WTC11 (cell line): ENCODE measurements around the gene PTPN2. TPM values are rescaled to one million over a fixed set of nuclear protein-coding genes. Genes with fewer than 3 reads are reported as not detected.

Experiments
- ATAC-seq: fragments of 200-7000 bp; cut with Tn5 transposase; 2 replicates; pipeline ENCODE4 v1.10.0; 2021; ENCODE audit warnings: mild to moderate bottlenecking, moderate library complexity
- CTCF ChIA-PET: fragments of 300-600 bp; sonication (Branson Sonifier 250); formaldehyde crosslinking; loops from one replicate; lab custom pipeline; 2021; ENCODE audit warnings: antibody characterized with exemption; lab: Charles Lee
- POLR2A ChIA-PET: fragments of 350-600 bp; sonication (Branson Sonifier 250); formaldehyde crosslinking; loops from one replicate; lab custom pipeline; 2021; ENCODE audit warnings: antibody characterized with exemption; lab: Charles Lee
- DNase-seq: peaks from one replicate; pipeline ENCODE4 v3.0.0; 2021; ENCODE audit warnings: low spot score
- H3K27ac Mint-ChIP-seq: 2 replicates; pipeline ENCODE4 v1.8.0; 2021; ENCODE audit warnings: mixed read lengths
- H3K27me3 Mint-ChIP-seq: 2 replicates; pipeline ENCODE4 v1.8.0; 2021; ENCODE audit warnings: low read depth, mild to moderate bottlenecking, moderate library complexity, mixed read lengths
- H3K36me3 Mint-ChIP-seq: 2 replicates; pipeline ENCODE4 v1.8.0; 2021; ENCODE audit warnings: mixed read lengths
- H3K4me1 Mint-ChIP-seq: 2 replicates; pipeline ENCODE4 v1.8.0; 2022; ENCODE audit warnings: mixed read lengths
- H3K4me3 Mint-ChIP-seq: 2 replicates; pipeline ENCODE4 v1.8.0; 2021; ENCODE audit warnings: mild to moderate bottlenecking, moderate library complexity, mixed read lengths
- H3K9me3 Mint-ChIP-seq: 2 replicates; pipeline ENCODE4 v1.8.0; 2021; ENCODE audit warnings: mixed read lengths
- ATF2 ChIP-seq: sonication (generic); formaldehyde crosslinking; IDR thresholded peaks from 2 replicates; pipeline ENCODE4 v1.8.1; 2022; ENCODE audit warnings: low read depth, missing genetic modification reagents, borderline replicate concordance
- ETV6 ChIP-seq: sonication (generic); formaldehyde crosslinking; IDR thresholded peaks from 2 replicates; pipeline ENCODE4 v1.8.1; 2022; ENCODE audit warnings: mild to moderate bottlenecking, missing genetic modification reagents
- GABPB1 ChIP-seq: sonication (generic); formaldehyde crosslinking; IDR thresholded peaks from 2 replicates; pipeline ENCODE4 v1.8.1; 2023; ENCODE audit warnings: mild to moderate bottlenecking, missing genetic modification reagents
- IRF2 ChIP-seq: sonication (generic); formaldehyde crosslinking; IDR thresholded peaks from 2 replicates; pipeline ENCODE4 v1.8.0; 2022; ENCODE audit warnings: low read depth, missing genetic modification reagents, borderline replicate concordance
- JAZF1 ChIP-seq: fragments of 250-450 bp; sonication (Bioruptor Pico); IDR thresholded peaks from 2 replicates; pipeline ENCODE4 v1.9.0; 2021; ENCODE audit warnings: moderate library complexity, mild to moderate bottlenecking, inconsistent platforms
- MXD4 ChIP-seq: fragments of 250-450 bp; sonication (Bioruptor Pico); IDR thresholded peaks from 2 replicates; pipeline ENCODE4 v1.8.0; 2021; ENCODE audit warnings: mild to moderate bottlenecking, moderate library complexity, borderline replicate concordance
- NR3C1 ChIP-seq: sonication (generic); formaldehyde crosslinking; conservative IDR thresholded peaks from 2 replicates; pipeline ENCODE4 v1.8.1; 2023; ENCODE audit warnings: low read depth, mild to moderate bottlenecking, missing genetic modification reagents
- PREB ChIP-seq: sonication (generic); formaldehyde crosslinking; IDR thresholded peaks from 2 replicates; pipeline ENCODE4 v1.8.1; 2022; ENCODE audit warnings: mild to moderate bottlenecking, missing genetic modification reagents, moderate library complexity, borderline replicate concordance
- RORB ChIP-seq: fragments of 250-450 bp; sonication (Bioruptor Pico); IDR thresholded peaks from 2 replicates; pipeline ENCODE4 v1.9.0; 2021; ENCODE audit warnings: mild to moderate bottlenecking
- SMAD3 ChIP-seq: sonication (generic); formaldehyde crosslinking; IDR thresholded peaks from 2 replicates; pipeline ENCODE4 v1.8.0; 2022; ENCODE audit warnings: missing genetic modification reagents, mild to moderate bottlenecking, borderline replicate concordance
- SP1 ChIP-seq: sonication (generic); formaldehyde crosslinking; conservative IDR thresholded peaks from 2 replicates; pipeline ENCODE4 v1.8.1; 2022; ENCODE audit warnings: missing genetic modification reagents
- ZMAT4 ChIP-seq: fragments of 250-450 bp; sonication (Bioruptor Pico); IDR thresholded peaks from 2 replicates; pipeline ENCODE4 v1.9.0; 2021; ENCODE audit warnings: mild to moderate bottlenecking
- ZNF138 ChIP-seq: sonication (generic); formaldehyde crosslinking; conservative IDR thresholded peaks from 2 replicates; pipeline ENCODE4 v1.8.1; 2022; ENCODE audit warnings: mild to moderate bottlenecking, moderate library complexity, missing genetic modification reagents
- ZNF219 ChIP-seq: sonication (generic); formaldehyde crosslinking; IDR thresholded peaks from 2 replicates; pipeline ENCODE4 v1.8.0; 2023; ENCODE audit warnings: missing genetic modification reagents, mild to moderate bottlenecking, borderline replicate concordance
- ZNF317 ChIP-seq: sonication (generic); formaldehyde crosslinking; IDR thresholded peaks from 2 replicates; pipeline ENCODE4 v1.8.1; 2023; ENCODE audit warnings: low read depth, mild to moderate bottlenecking, moderate library complexity, missing genetic modification reagents, borderline replicate concordance
- ZNF396 ChIP-seq: fragments of 250-450 bp; sonication (Bioruptor Pico); IDR thresholded peaks from 2 replicates; pipeline ENCODE4 v1.8.0; 2021; ENCODE audit warnings: mild to moderate bottlenecking, moderate library complexity, borderline replicate concordance
- ZNF416 ChIP-seq: fragments of 250-450 bp; sonication (Bioruptor Pico); IDR thresholded peaks from 2 replicates; pipeline ENCODE4 v1.9.0; 2021; ENCODE audit warnings: mild to moderate bottlenecking, inconsistent platforms
- total RNA-seq: library from RNA; stranded (reverse); gene quantifications from 3 replicates; pipeline ENCODE4 v1.2.3, GENCODE V29; 2021
- TF ChIP-seq, protein P1 (sequence below): sonication (generic); formaldehyde crosslinking; IDR thresholded peaks from 2 replicates; pipeline ENCODE4 v1.8.0; 2023; ENCODE audit warnings: missing genetic modification reagents
- TF ChIP-seq, protein P2 (sequence below): sonication (generic); formaldehyde crosslinking; IDR thresholded peaks from 2 replicates; pipeline ENCODE4 v1.8.0; 2022; ENCODE audit warnings: mild to moderate bottlenecking, missing genetic modification reagents
- TF ChIP-seq, protein P3 (sequence below): sonication (generic); formaldehyde crosslinking; IDR thresholded peaks from 2 replicates; pipeline ENCODE4 v1.8.0; 2022; ENCODE audit warnings: missing genetic modification reagents
- TF ChIP-seq, protein P4 (sequence below): sonication (generic); formaldehyde crosslinking; IDR thresholded peaks from 2 replicates; pipeline ENCODE4 v1.8.0; 2022; ENCODE audit warnings: mild to moderate bottlenecking, missing genetic modification reagents

The PTPN2 gene
- total RNA-seq, 1 experiment from 2014 or later: 37.7 TPM

GRCh38 chr18:12883372-12883683 is 709 bp downstream of the PTPN2 start:
- DNase-seq (no peak), ATAC-seq (no peak)
- Mint-ChIP-seq H3K27me3 (peaks cover 2% of the 10 kb centered on the region; the same call in 1 of the 2 replicates), H3K27ac (peak overlapping the region; percentile 67; the same call in 1 of the 2 replicates), H3K36me3 (no peaks in the 10 kb centered on the region), H3K9me3 (peaks cover 7% of the 10 kb centered on the region; the same call in 1 of the 2 replicates), H3K4me3 (peak overlapping the region; percentile 80), H3K4me1 (peaks cover 64% of the 10 kb centered on the region)
- ChIA-PET CTCF (interaction anchor here (0.6 to 1.6 kb wide), 11 partner anchors 21 to 555 kb away, joined by 3 to 6 read pairs (median 4); partner anchors contain the start of gene AFG3L2), POLR2A (interaction anchor here (0.6 to 1.7 kb wide), 16 partner anchors 16 to 445 kb away, joined by 3 to 20 read pairs (median 4); partner anchors contain the start of genes CEP76 and SEH1L)
- TF ChIP-seq ZNF219 (CRISPR knock-in tag) (peak; percentile 9; the same call in 1 of the 2 replicates), PREB (no peak), ZNF396 (CRISPR knock-in tag) (no peak), ZNF317 (0 out of 2 replicates have a peak, but pooled peaks have one; percentile 26)

- peak overlapping the region; percentile 67 for H3K27ac Mint-ChIP-seq
- ATAC-seq: no peak
- no peaks in the 10 kb centered on the region for H3K36me3 Mint-ChIP-seq
- ChIA-PET POLR2A (interaction anchor here (0.6 to 1.7 kb wide), 18 partner anchors 10 to 446 kb away, joined by 3 to 20 read pairs (median 4); partner anchors contain the start of genes CEP76 and SEH1L), CTCF (interaction anchor here (0.6 to 3.6 kb wide), 11 partner anchors 8 to 555 kb away, joined by 3 to 10 read pairs (median 4); partner anchors contain the start of gene AFG3L2)
- peaks cover 7% of the 10 kb centered on the region; the same call in 1 of the 2 replicates for H3K9me3 Mint-ChIP-seq
- no peak for DNase-seq
- H3K4me1 Mint-ChIP-seq: peaks cover 64% of the 10 kb centered on the region
- TF ChIP-seq, protein P1, sequence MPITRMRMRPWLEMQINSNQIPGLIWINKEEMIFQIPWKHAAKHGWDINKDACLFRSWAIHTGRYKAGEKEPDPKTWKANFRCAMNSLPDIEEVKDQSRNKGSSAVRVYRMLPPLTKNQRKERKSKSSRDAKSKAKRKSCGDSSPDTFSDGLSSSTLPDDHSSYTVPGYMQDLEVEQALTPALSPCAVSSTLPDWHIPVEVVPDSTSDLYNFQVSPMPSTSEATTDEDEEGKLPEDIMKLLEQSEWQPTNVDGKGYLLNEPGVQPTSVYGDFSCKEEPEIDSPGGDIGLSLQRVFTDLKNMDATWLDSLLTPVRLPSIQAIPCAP: no peak
- TF ChIP-seq ZNF138 (CRISPR knock-in tag): no peak
- TF ChIP-seq, protein P2, sequence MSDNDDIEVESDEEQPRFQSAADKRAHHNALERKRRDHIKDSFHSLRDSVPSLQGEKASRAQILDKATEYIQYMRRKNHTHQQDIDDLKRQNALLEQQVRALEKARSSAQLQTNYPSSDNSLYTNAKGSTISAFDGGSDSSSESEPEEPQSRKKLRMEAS (CRISPR knock-in tag): no peak
- TF ChIP-seq ETV6 (CRISPR knock-in tag): no peak
- TF ChIP-seq ZMAT4: no peak
- TF ChIP-seq SMAD3 (CRISPR knock-in tag): no peak
- no peak for TF ChIP-seq MXD4
- no peak for TF ChIP-seq ZNF396 (CRISPR knock-in tag)
- TF ChIP-seq IRF2: no peak
- no peak for TF ChIP-seq RORB (CRISPR knock-in tag)
- TF ChIP-seq, protein P3, sequence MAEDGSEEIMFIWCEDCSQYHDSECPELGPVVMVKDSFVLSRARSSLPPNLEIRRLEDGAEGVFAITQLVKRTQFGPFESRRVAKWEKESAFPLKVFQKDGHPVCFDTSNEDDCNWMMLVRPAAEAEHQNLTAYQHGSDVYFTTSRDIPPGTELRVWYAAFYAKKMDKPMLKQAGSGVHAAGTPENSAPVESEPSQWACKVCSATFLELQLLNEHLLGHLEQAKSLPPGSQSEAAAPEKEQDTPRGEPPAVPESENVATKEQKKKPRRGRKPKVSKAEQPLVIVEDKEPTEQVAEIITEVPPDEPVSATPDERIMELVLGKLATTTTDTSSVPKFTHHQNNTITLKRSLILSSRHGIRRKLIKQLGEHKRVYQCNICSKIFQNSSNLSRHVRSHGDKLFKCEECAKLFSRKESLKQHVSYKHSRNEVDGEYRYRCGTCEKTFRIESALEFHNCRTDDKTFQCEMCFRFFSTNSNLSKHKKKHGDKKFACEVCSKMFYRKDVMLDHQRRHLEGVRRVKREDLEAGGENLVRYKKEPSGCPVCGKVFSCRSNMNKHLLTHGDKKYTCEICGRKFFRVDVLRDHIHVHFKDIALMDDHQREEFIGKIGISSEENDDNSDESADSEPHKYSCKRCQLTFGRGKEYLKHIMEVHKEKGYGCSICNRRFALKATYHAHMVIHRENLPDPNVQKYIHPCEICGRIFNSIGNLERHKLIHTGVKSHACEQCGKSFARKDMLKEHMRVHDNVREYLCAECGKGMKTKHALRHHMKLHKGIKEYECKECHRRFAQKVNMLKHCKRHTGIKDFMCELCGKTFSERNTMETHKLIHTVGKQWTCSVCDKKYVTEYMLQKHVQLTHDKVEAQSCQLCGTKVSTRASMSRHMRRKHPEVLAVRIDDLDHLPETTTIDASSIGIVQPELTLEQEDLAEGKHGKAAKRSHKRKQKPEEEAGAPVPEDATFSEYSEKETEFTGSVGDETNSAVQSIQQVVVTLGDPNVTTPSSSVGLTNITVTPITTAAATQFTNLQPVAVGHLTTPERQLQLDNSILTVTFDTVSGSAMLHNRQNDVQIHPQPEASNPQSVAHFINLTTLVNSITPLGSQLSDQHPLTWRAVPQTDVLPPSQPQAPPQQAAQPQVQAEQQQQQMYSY (CRISPR knock-in tag): no peak
- no peak for TF ChIP-seq SP1 (CRISPR knock-in tag)
- TF ChIP-seq ZNF416: no peak
- TF ChIP-seq ATF2 (CRISPR knock-in tag): no peak
- TF ChIP-seq JAZF1 (CRISPR knock-in tag): no peak
- TF ChIP-seq GABPB1 (CRISPR knock-in tag): no peak
- TF ChIP-seq NR3C1 (CRISPR knock-in tag): no peak
- TF ChIP-seq, protein P4, sequence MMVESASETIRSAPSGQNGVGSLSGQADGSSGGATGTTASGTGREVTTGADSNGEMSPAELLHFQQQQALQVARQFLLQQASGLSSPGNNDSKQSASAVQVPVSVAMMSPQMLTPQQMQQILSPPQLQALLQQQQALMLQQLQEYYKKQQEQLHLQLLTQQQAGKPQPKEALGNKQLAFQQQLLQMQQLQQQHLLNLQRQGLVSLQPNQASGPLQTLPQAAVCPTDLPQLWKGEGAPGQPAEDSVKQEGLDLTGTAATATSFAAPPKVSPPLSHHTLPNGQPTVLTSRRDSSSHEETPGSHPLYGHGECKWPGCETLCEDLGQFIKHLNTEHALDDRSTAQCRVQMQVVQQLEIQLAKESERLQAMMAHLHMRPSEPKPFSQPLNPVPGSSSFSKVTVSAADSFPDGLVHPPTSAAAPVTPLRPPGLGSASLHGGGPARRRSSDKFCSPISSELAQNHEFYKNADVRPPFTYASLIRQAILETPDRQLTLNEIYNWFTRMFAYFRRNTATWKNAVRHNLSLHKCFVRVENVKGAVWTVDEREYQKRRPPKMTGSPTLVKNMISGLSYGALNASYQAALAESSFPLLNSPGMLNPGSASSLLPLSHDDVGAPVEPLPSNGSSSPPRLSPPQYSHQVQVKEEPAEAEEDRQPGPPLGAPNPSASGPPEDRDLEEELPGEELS (CRISPR knock-in tag): no peak
- TF ChIP-seq, all 79 proteins: peak for 0
- H3K4me3 Mint-ChIP-seq: peak overlapping the region; percentile 80
- peaks cover 2% of the 10 kb centered on the region; the same call in 1 of the 2 replicates for H3K27me3 Mint-ChIP-seq
Observed at GRCh38 chr18:12882453-12883371, 1.3 kb downstream of the PTPN2 start.
